Effector memory CD4-positive, alpha-beta T cell (primary cell): ENCODE data around the gene CCDC154.
"Not testable (repeated sequence)": the region's sequence is repeated elsewhere in the genome, so short reads cannot be mapped to it uniquely, and the experiment has no call there.

Source experiments
- DNase-seq, 3 donors: peaks; one replicate each; pipeline ENCODE4 v3.0.0-alpha.2; 2020
- H3K27ac ChIP-seq: 2 replicates; pipeline ENCODE4 v1.7.0; 2013; ENCODE audit warnings: mild to moderate bottlenecking, low read length, moderate library complexity; ENCODE audit not compliant: insufficient read depth, poor library complexity, severe bottlenecking
- H3K27me3 ChIP-seq: replicated peaks from 2 replicates; pipeline ENCODE4 v1.7.0; 2013; ENCODE audit warnings: mild to moderate bottlenecking, low read length; ENCODE audit not compliant: insufficient read depth, control insufficient read depth, poor library complexity, severe bottlenecking
- H3K36me3 ChIP-seq: 2 replicates; pipeline ENCODE4 v1.7.0; 2013; ENCODE audit warnings: mild to moderate bottlenecking, low read length, moderate library complexity; ENCODE audit not compliant: control insufficient read depth, insufficient read depth
- H3K4me1 ChIP-seq: 2 replicates; pipeline ENCODE4 v1.7.0; 2013; ENCODE audit warnings: low read length, mild to moderate bottlenecking; ENCODE audit not compliant: control insufficient read depth, insufficient read depth, poor library complexity, severe bottlenecking
- H3K4me3 ChIP-seq: 2 replicates; pipeline ENCODE4 v1.7.0; 2013; ENCODE audit warnings: low read length, low read depth, mild to moderate bottlenecking; ENCODE audit not compliant: insufficient read depth, poor library complexity, severe bottlenecking
- H3K9me3 ChIP-seq: 2 replicates; pipeline ENCODE4 v1.7.0; 2013; ENCODE audit warnings: mild to moderate bottlenecking, low read length, moderate library complexity; ENCODE audit not compliant: control insufficient read depth

The CCDC154 gene

DNA sequence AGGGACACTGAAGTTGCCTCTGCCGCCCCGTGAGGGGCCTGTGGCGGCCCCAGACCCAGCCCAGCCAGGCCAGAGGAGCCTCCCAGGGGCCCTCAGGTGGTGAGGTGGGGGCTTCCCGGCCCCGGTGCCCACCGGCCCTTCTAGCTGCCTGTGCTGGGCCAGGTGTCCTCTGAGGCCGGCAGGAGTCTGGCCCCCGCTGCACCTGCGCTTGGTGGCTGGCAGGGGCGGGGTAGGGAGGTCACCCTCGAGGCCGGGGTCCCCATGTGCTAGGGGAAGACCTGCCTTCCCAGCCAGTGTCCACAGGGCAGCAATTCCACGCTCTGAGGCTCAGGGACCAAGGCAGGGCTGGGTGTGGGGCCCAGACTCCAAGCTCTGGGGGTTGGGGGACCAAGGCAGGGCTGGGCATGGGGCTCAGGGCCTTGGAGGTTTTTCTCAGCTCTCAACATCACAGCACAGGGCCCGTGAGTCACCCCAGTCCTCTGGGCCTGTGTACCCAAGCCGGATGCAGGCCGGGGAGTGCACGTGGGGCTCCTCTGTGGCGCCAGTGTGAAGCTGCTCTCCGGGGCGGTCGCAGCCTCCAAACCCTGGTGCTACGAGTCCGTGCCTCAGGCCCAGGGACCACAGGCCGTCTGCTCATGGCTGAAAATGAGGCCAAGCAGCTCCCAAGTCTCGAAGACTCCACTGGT lies 1.3 kb upstream of the CCDC154 start:
- no peaks in the 10 kb centered on the region for H3K4me1 ChIP-seq
- peaks cover 21% of the 10 kb centered on the region for H3K36me3 ChIP-seq
- H3K27me3 ChIP-seq: no peaks in the 10 kb centered on the region
- H3K4me3 ChIP-seq: no peak overlapping the region
- no peaks in the 10 kb centered on the region for H3K9me3 ChIP-seq
- DNase-seq: no peak
- H3K27ac ChIP-seq: no peak overlapping the region

DNA sequence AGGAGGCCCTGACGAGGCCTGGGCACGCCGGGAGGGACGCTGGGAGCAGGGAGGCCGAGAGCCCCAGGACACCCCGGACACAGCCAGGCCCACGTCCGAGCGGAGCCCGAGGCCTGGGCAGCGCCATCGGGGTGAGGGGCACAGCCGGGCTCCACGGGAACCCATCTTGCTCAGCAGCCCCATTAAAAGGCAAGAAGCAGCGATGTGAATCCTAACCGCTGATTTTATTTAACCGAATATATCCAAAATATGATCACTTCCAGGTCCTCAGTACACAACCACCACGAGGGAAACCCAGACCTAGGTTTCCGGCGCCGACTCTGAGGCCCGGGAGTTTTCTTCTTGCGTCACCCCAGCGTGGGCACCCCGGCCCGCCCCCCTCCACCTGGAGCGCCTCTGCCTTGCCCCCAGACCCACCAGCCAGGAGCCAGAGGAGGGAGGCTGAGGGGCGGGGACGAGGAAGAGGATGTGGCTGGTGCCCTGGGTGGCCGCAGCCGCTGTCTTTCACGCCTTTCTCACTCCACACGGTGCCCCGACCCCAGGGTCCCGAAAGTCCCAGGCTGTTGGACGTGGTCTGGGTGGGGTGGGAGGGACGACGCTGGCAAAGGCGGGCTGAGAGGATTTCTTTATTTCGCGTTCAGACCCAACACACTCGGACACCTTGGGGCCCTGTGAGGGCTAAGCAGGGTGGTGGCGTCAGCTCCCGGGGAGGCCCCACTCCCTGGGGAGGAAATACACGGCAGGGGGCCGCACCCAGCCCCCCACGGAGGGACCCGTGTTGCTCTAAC lies 568 bp upstream of the CCDC154 start:
- no peak for DNase-seq
- H3K4me1 ChIP-seq: no peaks in the 10 kb centered on the region
- H3K36me3 ChIP-seq: peaks cover 21% of the 10 kb centered on the region
- H3K27me3 ChIP-seq: no peaks in the 10 kb centered on the region
- no peaks in the 10 kb centered on the region for H3K9me3 ChIP-seq
- H3K27ac ChIP-seq: no peak overlapping the region
- H3K4me3 ChIP-seq: no peak overlapping the region

DNA sequence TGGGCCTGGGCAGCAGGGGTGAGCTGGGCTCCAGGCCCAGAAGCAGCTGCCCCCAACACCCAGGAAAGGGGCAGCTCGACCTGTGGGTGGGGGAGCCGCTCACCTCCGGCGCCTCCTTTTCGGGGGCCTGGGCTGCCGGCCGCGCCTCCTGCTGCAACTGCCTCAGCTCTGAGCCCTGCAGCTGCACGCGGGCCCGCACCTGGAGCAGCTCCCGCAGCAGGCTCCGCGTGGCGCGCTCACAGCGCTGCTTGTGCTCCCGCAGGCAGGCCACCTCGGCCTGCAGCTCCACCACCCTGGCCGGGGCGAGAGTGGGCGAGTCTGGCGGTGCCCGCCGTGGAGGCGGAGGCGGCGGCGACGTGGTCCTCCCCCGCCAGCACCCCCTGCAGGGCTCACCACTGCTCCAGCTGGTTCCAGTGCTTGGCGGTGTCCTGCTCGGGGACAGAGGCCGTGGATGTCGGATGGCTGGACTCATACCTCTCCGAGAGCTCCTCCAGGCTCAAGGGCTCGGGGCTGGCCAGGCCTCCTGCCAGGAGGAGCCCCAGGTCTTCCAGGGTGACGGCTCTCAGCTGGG lies 868 bp downstream of the CCDC154 start:
- DNase-seq: no peak
- no peaks in the 10 kb centered on the region for H3K9me3 ChIP-seq
- H3K27ac ChIP-seq: no peak overlapping the region
- H3K4me1 ChIP-seq: no peaks in the 10 kb centered on the region
- no peak overlapping the region for H3K4me3 ChIP-seq
- peaks cover 19% of the 10 kb centered on the region for H3K36me3 ChIP-seq
- no peaks in the 10 kb centered on the region for H3K27me3 ChIP-seq

DNA sequence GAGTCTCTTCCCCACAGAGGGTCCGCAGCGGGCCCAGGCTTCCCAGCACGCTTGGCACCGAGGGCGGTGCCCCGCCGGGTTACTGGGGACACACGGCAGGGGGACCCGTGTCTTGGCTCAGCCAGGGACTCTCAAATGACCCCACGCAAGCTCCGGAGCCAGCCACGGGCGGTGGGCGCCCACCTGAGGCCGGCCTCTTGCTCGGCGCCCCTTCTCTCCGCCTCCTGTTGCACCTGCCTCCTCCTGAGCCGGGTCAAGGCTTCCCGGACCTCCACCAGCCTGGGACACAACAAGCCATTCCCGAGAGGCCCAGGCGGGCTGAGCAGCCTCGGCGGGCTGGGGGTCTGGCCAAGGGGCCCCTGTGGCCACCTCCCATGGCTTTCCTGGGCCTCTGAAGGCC lies 1.7 kb downstream of the CCDC154 start:
- H3K27me3 ChIP-seq: no peaks in the 10 kb centered on the region
- no peaks in the 10 kb centered on the region for H3K9me3 ChIP-seq
- DNase-seq: no peak
- peaks cover 12% of the 10 kb centered on the region for H3K36me3 ChIP-seq
- no peak overlapping the region for H3K27ac ChIP-seq
- no peaks in the 10 kb centered on the region for H3K4me1 ChIP-seq
- H3K4me3 ChIP-seq: no peak overlapping the region

DNA sequence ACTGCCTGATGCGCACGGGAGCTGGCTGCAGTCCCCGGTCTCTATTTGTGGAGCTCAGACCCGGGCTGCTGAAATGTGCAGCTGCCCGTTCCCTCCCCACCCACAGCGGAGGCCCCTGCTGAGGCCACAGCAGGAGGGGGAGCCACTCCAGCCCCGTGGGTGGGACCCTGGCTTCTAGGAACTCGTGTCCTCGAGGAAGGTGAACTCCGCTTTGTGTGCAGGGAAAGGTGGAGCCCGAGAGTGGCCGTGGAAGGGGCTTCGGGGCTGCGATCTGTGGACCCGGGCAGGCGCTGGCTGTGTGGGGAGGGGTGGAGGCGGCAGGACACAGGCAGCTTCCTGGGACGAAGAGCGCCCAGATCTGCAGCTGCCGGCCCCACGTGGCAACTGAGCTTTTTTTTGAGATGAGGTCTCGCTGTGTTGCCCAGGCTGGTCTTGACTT lies 2.9 kb downstream of the CCDC154 start:
- Histone ChIP-seq H3K27me3 (no peaks in the 10 kb centered on the region), H3K4me3 (no peak overlapping the region), H3K9me3 (no peaks in the 10 kb centered on the region), H3K36me3 (peaks cover under 1% of the 10 kb centered on the region), H3K4me1 (no peaks in the 10 kb centered on the region), H3K27ac (no peak overlapping the region)
- DNase-seq: no peak

DNA sequence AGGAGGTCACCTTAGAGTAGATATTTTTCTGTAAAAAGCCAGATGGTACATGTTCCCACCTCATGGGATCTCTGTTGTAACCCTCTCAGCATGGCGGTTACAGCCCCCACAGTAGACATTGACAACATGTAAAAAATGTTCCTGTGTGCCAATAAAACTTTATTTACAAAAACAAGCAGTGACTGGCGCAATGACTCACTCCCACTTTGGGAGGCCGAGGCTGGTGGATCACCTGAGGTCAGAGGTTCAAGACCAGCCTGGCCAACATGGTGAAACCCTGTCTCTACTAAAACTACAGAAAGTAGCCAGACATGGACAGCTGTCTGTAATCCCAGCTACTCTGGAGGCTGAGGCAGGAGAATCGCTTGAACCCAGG lies 4.7 kb downstream of the CCDC154 start:
- H3K4me1 ChIP-seq, H3K9me3 ChIP-seq, H3K4me3 ChIP-seq, H3K27ac ChIP-seq, H3K36me3 ChIP-seq, DNase-seq, H3K27me3 ChIP-seq: not testable (repeated sequence)

DNA sequence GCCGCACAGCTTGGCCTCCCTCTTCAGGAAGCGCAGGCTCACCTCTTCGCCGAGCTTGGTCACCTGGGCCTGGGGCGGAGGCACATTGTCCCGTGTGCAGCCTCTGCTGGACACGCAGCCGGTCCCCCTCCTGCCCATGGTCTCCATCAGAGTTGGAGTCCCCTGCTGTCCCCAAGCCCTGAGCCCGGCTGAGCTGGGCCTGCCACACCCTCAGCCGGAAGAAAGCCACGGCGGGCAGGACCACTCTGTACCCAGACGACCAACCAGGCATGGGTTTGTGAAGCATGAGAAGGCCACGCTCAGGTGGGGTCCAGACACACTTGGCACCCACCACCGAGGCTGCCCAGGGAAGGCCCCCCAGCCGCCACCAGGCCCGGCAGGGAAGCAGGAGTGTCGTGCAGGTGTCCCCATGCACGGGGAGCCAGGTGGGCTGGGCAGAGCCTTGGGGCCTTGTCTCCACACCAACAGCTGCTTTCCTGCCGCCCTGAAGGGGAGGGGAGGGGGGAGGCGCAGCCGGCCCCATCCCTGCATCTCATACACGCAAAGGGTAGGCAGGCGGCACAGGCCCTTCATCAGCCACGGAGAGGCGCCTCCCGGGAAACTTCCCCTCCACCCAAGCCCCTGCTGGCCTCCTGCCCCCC lies 5.2 kb downstream of the CCDC154 start:
- Histone ChIP-seq H3K4me1 (no peaks in the 10 kb centered on the region), H3K36me3 (no peaks in the 10 kb centered on the region), H3K27ac (no peak overlapping the region), H3K4me3 (no peak overlapping the region), H3K27me3 (no peaks in the 10 kb centered on the region), H3K9me3 (no peaks in the 10 kb centered on the region)
- no peak for DNase-seq

DNA sequence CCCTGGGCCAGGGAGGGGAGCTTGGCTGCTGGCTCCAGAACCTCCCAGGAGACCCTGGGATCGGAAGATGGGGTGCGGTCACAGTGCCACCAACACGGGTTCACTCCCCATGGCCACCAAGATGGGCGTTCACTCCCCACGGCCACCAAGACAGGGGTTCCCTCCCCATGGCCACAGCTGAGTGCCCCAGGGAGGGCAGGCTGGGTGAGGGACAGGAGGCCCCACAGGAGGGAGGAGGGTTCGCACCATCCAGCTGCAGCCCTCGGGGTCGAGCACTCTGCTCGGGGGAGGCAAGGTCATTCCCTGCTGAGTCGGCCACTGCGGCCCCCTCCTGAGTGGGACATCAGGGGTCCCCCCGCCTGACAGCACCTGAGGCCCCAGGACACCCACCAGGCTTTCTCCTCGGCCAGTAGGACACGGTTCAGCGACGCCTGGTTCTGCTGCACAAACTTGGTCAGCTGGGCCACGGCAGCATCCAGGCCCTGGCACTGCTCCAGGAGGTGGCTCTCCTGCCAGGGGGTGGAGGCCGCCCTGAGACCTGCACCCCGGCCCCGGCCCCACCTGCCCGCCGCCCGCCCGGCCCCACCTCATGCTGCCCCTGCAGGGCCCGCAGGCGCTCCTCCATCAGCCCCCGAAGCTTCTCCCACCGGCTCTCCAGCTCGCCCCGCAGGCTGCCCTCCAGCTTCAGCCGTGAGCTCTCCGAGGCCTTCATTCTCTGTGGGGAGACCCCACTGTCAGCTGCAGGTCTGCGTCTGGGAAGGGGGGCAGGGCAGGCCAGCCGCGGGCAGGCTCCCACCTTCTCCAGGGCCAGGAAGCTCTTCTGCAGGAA lies 5.9 kb downstream of the CCDC154 start:
- Histone ChIP-seq H3K27ac (no peak overlapping the region), H3K27me3 (no peaks in the 10 kb centered on the region), H3K4me1 (no peaks in the 10 kb centered on the region), H3K9me3 (no peaks in the 10 kb centered on the region), H3K4me3 (no peak overlapping the region), H3K36me3 (no peaks in the 10 kb centered on the region)
- no peak for DNase-seq

DNA sequence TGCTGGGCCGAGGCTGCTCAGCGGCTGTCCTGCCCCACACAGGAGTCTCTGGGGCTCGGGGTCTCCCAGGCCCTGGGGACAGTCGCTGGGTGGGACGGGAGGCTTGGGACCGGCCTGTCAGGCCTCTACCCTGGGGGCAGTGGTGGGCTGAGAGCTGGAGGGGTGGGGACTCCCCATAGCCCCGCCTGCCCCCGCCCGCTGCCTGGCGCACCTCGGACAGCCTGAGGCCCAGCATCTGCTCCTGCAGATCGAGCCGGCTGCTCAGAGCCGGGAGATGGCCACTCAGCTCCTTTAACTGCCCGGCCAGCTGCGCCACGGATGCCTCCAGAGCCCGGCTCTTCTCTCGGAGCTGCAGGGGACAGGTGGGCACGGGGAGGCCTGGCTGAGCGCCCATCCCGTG lies 6.8 kb downstream of the CCDC154 start:
- no peaks in the 10 kb centered on the region for H3K36me3 ChIP-seq
- no peak for DNase-seq
- no peaks in the 10 kb centered on the region for H3K27me3 ChIP-seq
- H3K9me3 ChIP-seq: no peaks in the 10 kb centered on the region
- H3K4me1 ChIP-seq: no peaks in the 10 kb centered on the region
- no peak overlapping the region for H3K27ac ChIP-seq
- H3K4me3 ChIP-seq: no peak overlapping the region
